Activated CD4-positive, alpha-beta T cell treated with anti-CD3 and anti-CD28 coated beads, Interleukin-10, Interleukin-2, amounts not matched to agents 100 ng/mL and 50 ng/mL, durations not matched to agents 16 hours and 8 hours (primary cell): ENCODE results near the gene RNF220.

Source experiments
- DNase-seq: peaks from one replicate; pipeline ENCODE4 v3.0.0-alpha.2; 2020

The RNF220 gene

DNA sequence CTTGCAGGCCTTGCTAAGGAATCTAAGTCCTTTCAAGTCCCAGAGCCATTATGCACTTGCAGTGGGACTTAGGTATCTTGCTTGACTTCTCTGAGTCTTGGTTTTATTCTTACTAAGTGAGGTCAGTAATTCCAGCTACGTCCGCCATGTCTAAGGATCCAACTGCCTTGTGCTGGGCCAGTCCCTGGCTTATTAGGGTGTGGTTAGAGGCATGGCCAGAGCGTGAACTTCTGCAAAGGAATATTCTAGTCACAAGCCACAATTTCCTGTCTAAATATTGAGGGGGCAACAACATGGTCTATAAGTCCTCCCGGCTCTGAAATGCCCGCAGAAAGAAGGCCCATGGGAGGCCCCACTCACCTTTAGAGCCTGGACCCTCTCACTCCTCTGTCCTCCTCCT is 186.3 kb downstream of the RNF220 start:
- DNase-seq, result no peak

DNA sequence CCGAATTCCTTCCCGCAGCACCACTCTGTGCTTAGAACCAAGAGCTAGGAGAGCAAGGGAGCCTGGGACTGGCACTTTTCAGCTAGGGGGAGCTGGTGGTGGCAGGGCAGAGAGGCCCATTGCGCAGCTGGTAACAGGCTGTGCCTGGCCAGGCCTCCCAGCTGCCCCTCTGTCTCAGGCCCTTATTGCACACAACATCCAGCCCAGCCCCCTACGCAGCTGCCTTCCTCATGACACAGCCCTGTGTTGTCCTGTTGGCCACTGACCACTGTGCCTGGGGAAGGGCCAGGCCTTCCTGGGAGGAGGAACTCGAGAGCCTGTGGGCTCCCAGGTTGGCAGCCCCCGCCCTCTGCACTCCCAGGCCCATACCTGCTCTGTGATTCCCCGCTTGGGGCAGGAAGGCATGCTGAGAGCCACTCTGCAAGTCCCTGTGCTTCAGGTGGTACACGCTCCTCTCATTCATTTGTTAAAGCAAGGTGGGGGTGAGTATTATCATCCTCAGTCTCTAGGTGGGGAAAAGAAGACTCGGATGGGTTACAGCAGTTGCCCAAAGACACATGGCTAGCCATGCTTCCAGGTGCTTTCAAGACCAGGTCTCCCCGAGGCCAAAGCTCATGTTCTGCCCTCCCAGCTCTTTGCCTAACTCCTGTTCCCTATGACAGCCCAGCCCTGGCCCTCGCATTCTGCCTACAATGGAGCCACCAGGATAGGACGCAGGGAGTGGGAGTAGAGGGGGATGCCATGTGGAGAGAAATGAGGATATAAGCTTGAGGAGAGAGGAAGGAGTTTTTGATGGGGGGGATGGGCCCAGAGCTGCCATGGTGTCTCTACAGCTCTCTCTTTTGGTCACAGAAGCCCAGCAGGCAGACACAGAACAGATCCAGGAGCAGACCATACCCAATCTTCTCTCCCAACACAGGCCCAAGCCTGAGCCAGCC is 187.4 kb downstream of the RNF220 start:
- DNase-seq, result no peak

DNA sequence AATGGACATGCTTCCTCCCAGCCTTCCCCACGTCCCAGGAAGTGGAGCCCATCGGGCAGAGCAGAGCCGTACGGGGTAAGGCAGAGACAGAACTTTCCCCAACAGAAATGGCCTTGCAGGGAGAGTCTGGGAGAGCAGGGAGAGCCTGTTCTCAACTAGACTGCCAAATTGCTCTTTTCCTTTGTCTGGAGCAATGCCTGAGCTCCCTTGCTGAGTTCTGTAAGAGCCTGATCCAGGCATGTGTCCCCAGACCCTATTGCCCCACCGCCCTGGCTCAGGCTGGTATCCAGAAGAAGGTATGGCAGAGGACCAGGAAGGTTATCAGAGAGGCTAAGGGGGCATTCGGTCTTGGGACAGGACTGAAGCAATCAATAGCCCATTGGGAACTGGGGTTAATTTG is 189.3 kb downstream of the RNF220 start:
- DNase-seq, result no peak

DNA sequence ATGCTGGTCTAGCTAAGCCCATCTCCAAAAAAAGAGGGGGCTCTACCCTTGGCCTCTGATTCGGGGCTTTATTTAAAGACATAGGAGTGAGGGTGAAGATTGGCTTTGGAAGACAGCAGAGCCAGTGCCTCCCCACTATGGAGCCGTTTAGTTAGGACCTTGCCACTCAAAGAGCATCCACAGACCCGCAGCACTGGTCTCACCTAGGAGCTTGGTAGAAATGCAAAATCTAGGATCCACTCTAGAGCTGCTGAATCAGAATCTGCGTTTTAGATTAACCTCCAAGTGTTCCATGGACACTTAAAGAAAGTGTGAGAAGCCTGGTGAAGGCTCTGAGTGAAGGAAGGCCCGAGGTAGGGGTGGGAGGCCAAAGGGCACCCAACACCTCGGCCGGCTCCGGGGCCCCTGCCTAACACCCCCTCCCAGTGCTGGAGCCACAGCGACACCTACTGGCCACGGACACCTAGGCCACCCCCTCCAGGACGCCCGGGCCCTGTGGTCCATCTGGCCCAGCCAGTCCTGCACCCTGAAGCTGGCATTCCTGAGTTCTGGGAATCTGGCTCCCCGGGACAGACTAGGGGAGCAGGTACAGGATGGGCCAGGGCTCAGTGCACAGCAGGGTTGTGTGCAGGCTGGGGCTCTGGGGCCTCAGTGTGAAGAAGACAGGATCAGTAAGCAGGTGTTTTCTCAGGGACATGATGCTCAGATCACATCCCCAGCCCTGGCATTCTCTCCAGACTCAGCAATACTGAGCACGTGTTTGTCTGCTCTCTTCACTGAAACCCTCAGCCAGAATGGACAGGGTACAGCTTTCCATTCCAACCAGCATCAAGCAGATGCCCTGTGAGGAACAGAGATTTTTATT is 190.0 kb downstream of the RNF220 start:
- DNase-seq, result peak; percentile 81

DNA sequence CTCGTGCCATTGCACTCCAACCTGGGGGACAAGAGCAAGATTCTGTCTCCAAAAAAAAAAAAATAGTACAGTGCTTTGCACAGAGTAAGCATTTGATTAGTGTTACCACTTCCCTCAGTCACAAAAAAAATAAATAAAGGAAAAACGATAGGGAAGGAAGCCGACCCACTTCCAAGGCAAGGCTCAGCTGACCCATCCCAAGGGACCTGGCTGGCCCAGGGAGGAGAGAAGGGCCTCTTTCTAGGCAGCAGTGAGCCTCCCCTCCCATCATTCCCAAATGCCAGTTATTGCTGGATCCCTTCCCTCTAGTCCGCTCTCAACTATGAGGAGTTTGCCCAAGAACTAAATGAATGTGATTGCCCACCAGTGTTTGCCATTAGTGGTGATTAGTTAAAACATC is 191.5 kb downstream of the RNF220 start:
- no peak for DNase-seq

DNA sequence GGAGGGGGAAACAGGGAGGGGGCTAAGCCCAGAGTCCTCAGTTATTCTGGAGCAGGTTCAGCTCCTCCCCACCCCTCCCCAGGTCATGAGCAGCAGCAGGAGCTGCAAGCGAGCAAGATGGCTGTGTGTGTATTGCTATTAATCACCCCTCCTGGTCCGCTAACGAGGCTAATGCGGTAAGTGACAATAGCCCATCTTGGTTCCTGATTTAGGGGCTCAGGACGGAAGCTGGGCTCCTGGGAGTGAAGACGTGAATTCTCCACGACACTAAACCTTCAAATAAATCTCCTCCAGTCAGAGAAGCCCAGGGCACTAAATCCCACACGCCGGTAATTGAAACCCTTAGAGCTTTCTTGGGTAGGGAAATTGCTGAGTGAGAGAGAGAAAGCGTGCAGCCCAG is 193.1 kb downstream of the RNF220 start:
- DNase-seq, result no peak

DNA sequence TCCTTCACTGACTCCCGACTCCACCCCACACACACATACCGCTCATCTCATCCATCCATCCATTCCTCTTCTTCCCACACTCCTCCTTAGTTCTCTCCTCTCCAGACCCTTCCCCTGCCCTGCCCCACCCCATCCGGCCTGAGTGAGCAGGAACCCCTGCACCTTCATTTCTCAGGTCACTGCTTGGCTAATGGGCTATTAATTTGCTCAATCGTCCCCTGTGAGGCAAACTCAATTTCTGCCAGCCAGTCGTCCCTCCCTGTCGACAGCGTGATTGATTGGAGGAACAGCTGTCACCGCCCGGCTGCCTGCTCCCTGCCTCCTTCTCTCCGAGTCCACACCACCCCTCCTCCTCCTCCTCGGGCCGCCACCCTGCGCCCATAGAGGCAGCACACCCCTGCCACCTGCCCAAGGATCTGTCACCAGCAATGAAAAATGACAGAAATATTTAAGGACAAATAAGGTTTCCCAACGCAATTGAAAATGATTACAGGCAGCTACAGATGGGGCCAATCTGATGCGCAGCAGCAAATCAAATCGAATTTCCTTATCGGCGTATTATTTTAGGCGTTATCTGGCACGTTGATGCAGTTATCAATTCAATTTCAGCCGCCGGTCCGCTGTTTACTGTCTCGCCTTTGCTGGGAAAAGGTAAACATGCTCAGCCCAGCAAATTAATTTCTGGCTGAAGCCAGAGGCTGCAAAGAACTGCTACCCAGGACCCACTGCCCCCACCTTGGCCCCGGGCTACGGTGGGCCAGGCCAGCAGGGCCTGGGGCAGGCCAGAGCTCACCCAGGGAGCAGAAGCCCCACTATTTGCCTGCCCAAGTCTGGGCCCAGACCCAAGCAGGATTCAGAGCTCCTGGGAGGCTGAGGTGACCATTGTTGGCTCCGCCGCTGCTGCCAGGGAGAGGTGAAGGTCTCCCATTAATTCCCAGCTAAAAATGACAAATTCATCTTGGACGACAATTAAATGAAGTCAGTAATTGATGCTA is 197.9 kb downstream of the RNF220 start:
- no peak for DNase-seq

DNA sequence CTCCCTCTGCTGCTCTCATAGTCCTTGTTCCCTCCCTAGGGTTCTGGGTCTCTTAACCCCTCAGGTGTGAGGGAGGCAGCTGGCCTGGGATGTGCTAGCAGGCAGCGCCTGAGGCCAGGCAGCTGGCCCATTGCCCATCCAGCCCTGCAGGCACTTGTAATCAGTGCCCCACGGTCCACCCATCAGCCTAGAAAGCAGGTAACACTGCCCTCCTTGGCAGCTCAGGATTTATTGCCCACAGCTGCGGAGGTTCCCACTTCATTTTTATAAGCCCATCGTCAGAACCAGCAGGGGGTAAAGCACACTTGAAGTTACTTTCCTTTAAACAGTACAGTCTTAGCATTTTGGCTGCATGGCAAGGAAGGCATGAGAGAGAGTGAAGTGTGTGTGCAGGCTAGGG is 198.7 kb downstream of the RNF220 start:
- DNase-seq, result no peak

DNA sequence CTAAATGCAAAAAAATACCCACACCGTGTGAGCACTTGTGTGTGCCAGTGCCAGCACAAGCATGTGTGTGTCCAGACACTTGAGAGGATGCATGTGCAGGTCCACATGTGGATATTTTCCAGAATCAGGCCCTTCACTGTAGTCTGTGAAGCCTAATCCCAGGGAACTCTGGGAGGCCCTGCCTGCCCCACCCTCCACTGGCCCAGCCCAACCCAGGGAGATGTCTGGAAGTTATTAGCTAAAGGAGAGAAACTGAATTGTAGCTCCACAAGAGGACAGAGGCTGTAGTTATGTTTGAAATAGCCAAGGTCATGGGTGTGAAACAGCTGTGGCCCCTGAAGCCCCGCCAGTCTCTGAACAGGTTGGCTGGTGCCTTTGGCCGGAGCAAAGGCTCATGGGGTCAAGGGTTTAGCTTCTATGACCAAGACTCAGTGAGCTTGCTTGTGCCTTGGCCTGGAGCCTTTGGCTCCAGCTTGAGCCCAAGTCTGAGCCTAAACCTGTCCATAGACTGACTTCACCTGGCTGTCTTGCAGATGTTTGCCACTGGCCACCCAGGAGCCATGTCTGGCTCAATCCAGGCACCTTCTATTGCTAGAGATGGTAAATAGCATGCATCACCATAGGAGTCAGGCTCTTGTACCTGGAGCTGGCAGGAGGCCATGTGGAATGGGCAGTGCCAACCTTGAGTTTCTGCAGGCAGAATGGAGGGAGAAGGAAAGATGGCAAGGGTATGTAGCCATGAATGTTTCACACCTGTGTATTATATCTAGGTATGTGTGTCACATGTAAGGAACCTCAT is 199.3 kb downstream of the RNF220 start:
- no peak for DNase-seq

DNA sequence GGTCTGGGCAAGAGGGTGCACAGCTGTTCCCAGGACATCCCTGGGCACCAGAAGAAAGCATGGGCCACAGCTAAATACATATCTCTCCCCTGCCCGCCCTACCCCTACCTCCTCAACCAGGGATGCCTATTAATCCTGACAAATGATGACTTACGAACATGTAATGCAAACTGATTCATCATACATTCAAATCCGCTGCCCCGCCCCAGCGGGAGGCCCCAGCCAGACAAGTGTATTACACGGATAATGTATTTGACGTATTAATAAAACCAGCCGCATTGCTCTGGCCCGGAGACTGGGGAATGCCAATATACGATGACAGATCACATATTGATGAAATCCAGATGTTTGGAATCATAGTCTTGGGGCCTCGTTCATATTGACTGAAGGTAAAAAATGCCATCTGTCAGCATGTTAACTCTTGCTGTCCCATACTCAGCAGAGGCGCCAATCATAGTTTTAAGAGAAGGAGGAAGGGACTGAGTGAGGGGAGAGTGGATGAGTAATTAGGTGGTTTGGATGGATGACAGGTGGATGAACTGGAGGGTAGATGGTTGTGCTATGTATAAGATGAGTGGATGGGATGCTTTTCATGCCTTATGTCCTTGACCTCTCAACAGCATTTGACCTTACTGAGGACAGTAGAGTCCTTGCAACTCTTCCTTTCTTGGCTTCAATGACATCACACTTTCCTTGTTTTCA is 201.0 kb downstream of the RNF220 start:
- DNase-seq, result no peak

DNA sequence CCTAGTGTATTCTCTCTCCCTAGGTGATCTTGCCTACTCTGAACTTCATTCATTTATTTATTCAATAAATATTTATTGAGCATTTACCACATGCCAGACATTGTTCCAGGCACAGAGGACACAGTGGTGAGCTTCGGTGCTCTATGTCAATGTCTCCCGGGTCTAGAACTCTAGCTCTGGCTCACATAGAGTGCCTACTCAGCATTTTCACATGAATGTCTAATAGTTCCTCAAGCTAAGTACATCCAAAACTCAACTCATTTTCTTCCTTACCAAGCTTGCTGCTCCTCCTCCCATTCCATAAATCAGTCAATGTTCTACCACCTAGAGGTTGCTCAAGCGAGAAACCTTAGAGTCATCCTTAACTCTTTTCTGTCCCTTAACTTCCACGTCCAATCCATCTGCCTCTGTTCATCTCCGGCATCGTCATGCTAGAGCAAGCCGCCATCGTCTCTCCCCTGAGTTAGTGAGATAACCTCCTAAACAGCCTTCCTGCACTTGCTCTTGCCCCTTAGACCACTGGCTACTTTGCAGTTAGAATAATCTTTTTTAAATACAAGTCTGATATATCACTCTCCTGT is 201.7 kb downstream of the RNF220 start:
- DNase-seq, result no peak

DNA sequence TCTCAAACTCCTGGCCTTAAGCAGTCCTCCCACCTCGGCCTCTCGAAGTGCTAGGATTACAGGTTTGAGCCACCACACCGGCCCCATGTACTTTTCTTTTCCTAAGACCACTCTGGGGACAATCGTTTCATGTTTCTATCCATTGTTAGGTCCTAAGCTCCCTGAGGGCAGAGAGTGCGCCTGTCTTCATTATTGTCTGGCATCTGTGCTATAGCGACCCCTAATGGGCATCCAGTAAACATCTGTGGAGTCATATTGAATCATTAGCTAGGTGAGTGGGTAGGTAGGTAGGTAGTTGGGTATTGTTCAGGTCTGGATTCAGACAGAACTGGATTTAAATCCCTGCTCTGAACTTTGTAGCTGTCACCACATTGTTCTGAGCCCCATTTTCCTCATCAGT is 203.1 kb downstream of the RNF220 start:
- no peak for DNase-seq

DNA sequence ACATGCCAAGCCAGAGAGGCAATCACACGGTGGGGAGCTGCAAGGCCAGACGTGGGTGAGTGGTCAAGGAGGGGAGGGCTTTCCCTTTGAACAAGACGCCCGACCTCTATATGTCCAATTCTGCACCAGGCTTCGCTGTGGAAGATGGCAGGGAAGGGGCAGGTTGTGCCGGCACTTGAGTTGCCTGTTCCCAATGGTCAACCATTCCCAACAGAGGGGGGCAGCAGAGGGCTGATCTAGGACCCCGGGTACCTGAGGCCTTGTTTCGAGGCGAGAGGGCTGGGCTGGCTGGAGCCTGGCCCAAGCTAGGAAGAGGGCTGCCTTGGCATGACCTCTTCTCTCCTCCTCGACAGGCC is 204.3 kb downstream of the RNF220 start:
- peak; percentile 7 for DNase-seq

DNA sequence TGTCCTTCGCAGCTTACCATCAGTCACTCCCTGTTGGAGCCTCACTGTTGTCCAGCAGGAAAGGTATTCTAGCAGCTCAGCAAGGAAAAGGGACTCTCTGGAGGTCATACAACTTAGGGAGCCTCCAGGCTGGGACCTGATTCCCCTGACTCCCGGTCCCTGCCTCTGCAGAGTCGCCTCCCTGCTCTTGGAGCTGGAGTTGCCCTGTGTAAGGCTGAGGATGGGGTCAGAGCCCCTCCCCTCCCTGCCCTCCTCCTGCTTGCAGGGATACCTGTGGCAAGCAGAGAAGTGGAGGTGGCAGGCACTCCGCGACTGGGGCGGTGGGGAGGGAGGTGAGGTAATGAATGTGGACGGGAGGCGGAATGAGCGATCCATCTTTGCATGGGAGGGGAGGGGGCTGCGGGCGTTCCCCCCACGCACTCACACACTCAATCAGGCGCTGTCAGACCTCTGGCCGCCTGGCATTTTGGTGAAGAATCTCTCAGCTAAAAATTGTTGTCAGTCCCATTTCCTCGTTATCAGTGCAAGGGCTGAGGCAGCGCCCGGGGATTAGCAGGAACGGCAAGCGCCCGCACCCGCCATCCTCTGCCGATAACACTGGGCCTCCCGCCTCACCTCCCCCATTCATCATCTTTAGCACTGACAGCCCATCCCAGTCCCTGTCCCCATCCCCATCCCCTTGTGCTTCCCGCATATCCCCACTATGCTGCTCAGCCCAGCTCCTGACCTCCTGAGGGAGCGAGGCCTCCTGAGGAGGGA is 204.9 kb downstream of the RNF220 start:
- no peak for DNase-seq

DNA sequence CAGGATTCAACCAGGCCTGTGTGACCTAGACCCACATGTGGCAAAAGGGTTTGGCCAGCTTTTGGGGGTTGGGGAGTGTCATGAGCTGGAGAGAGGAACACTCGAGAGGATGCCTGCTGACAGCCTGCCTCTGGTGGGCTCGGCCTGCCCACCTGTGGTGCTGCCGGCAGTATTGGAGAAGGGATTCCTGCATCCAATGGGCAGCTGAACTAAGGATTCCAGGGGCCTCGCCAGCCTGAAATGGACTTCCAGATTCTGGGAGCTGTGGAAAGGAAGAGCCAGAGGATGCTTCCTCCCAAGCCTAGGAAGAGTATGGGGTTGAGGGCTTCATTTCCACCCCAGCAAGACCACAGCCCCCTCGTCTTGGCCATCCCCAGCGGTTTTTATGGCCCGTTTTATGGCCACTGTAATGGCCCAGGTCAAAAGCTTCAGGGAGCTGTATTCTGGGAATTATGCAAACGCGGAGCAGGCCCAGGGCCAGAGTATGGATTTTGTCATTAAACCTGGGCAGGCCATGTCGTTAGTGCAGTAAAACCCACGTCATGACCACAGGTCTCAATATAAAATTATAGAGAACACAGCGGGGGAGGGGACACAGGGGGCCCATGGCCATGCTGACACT is 205.6 kb downstream of the RNF220 start:
- no peak for DNase-seq

DNA sequence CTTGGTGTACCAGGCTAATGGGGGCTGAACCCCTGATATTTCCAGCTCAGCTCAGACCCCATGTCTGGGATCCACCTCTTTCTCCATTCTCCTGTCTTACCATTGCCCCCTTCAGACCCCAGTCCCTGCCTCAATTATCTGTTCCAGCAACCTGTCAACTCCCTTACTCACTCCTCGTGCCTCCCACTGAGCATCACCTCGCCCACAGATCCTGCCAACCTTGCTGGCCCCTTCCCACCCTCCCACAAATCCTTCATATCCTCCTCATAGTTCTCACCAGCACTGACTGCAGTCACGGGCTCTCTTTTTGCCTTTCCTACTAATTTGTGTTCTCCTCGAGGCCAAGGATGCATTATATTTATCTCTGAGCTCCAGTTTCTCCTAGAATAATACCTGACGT is 206.4 kb downstream of the RNF220 start:
- DNase-seq, result no peak

DNA sequence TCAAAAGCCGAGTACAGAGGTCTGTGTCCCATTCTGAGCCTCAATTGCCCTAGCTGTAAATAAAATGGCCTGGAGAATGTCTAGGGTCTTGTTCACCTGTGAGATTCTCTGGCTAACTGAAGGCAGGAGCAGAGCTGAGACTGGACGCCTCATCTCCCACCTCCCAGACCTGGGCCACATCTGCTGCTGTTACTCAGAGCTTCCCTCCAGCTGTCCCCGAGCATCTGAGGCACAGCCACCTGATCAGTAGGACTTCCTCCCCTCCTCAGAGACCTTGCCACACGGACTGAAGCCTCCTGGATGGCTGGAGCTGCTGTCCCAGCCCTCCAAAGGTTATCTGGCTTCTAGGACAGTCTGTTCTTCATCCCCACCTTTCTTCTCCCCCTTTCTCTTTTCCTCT is 206.8 kb downstream of the RNF220 start:
- no peak for DNase-seq

DNA sequence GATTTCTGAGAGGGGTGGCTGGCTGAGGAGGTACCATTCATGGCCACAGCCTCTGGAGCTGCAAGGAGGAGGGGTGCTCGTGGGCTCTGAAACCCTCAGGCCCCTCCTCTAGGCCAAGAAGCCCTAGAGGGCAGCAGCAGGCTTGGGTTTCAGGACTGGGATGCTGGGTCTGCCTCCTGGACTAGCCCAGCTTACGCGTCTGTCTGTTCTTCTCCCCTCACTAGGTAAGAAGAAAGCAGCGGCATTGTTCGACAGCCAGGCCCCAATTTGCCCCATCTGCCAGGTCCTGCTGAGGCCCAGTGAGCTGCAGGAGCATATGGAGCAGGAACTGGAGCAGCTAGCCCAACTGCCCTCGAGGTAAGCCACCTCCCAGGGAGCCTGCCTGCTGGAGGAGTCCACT is 208.9 kb downstream of the RNF220 start:
- DNase-seq, result no peak

DNA sequence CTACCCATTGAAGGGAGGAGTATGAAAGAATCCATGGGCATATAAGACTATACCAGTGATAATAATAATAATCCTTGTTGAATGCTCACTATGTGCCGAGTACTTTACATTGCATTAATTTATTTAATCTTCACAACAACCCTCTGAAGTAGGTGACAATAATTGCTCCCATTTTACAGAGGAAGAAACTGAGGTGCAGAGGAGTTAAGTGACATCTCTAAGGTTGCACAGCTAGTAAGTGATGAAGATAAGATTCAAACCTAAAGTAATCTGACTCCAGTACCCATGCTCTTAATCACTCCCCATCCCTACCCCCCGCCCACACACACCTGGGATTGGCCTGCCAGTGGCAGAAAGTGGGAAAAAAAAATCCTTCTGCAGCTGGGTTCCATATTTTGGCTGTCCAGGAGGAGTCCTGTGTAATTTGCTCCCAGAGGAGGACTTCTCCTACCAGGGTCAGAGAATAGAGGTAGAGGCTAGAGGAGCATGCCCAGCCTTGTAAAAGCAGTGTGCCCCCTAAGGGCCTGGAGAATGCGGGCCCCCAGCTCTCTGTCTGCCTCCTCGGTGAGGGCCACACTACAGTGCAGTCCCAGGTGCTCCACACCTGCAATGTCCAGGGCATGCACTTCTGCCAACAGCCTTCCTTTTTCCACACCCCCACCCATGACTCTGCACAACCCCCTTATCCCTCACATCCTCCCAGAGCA is 211.4 kb downstream of the RNF220 start:
- DNase-seq, result no peak
